PC-9 (cell line): ENCODE measurements around the gene CLIC6.

Experiments used
- CTCF ChIP-seq: fragments of 200-600 bp; sonication (generic); conservative IDR thresholded peaks from 2 replicates; pipeline ENCODE4 v1.6.1; 2017; ENCODE audit warnings: mixed run types, antibody characterized with exemption, mild to moderate bottlenecking, moderate library complexity
- EZH2 ChIP-seq: fragments of 200-600 bp; sonication (generic); IDR thresholded peaks from 2 replicates; pipeline ENCODE4 v1.8.0; 2017; ENCODE audit warnings: antibody characterized with exemption, low read depth

GRCh38 chr21:34651642-34652041 lies 17.2 kb upstream of the CLIC6 start:
- TF ChIP-seq CTCF (no peak), EZH2 (no peak)
